NCI-H748 (cell line): Measurements from ENCODE around the gene COX7B2.

ENCODE experiments used
- DNase-seq: peaks from one replicate; lab custom pipeline; 2025; ENCODE audit not compliant: unreplicated experiment; lab: John Stamatoyannopoulos, UW

The COX7B2 gene, protein sequence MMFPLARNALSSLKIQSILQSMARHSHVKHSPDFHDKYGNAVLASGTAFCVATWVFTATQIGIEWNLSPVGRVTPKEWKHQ

GRCh38 chr4:46909078-46909477 lies at the start of gene COX7B2:
Gene COX7B2, minus strand, starts transcription at chr4:46909245. Its CDS starts 174,053 bp downstream, at chr4:46735192.
- DNase-seq = peak; percentile 35

DNA sequence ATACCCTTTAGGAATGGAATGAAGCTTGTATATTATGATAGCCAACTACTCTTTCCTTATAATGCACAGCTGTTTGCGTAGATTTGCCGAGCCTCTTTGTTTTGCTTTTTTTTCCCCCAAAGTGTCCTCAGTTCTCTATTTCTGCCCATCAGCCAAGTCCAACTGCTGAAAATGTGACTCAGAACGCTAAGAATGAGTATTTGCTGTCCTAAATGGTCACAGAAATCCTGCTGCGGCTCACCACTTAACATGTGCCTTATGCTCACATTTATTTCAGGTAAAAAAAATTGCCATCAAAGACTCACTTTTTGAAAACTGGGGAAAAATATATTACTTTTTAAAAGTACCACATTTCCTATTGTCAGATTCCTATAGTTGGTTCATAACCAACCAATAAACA lies 47.4 kb upstream of the COX7B2 start:
- no peak for DNase-seq

- no peak for DNase-seq
Observed at GRCh38 chr4:46955601-46956000, 46.6 kb upstream of the COX7B2 start.

DNA sequence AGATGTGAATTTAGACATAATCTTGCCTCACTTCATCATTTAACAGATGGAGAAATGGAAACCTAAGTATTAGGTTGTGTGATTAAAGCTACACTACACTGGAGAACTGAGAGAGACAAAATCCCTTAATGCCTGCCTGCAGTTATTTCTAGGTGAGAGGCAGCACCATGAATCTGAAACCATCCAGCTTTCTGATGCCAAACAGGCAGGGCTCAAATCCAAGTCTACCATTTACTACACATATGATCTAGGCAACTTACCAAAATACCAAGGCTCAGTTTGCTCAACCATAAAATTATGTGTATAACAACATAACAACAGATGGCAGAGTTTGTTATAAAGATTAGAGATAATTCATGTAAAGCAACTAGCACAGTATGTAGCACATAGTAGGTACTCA lies 45.6 kb upstream of the COX7B2 start:
- no peak for DNase-seq

DNA sequence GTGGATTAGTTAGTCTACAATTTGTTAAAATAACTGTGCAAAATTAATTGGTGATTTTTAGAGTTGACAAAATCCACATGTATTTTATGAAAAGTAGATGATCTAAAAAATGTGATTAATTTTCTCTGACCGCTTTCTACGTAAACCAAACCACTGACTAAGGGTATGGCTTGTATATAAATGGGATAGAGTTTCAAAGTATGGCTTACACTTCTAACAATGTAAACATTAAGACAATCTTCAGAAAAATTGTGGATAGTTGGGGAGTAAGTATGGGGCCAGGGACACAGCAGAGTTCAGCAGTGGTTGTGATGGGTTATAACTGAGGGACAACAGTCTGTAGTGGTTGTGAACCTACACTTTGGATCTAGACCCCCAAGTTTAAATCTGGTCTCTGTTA lies 44.5 kb upstream of the COX7B2 start:
- no peak for DNase-seq

DNA sequence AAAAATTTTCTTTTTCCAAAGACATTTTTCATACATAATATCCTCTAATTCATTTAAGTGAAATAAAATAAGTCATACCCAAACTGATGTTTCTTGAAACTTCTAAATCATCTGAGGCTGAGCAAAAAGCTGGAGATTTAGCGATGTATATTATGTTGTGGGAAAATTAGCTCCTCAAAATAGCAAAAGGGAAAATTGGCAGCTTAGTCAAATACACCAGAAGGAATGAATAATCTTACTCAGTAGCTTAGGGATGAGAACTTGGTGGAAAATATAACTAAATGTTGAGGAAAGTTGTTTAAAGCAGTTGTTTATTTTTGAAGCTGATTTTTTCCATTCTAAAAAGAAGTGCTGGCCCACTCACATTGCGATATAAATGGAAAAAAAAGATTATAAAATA lies 43.4 kb upstream of the COX7B2 start:
- no peak for DNase-seq

DNA sequence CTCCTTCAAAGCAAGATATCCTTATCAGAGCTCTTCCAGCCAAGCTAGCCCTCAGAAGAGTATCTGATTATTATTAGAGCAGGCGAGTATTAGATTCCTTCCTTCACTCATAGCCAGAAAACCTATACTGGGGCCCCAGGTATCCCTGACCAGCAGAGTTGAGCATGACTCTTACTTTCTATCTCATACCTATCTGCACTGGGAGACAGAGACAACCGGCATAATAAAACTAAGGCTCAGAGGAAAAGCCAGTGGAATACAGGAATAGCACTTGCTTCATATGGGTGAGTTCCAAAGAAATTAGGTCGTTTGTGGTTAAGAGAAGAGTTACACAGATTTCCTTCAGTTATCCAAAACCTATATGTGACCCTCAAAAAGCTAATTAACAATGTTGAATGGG lies 41.8 kb upstream of the COX7B2 start:
- DNase-seq = no peak

GRCh38 chr4:46949822-46950221 lies 40.8 kb upstream of the COX7B2 start:
- DNase-seq = no peak

- no peak for DNase-seq
Observed at GRCh38 chr4:46947541-46947940, 38.5 kb upstream of the COX7B2 start.

- no peak for DNase-seq
Observed at GRCh38 chr4:46946919-46947536, 38.0 kb upstream of the COX7B2 start.

DNA sequence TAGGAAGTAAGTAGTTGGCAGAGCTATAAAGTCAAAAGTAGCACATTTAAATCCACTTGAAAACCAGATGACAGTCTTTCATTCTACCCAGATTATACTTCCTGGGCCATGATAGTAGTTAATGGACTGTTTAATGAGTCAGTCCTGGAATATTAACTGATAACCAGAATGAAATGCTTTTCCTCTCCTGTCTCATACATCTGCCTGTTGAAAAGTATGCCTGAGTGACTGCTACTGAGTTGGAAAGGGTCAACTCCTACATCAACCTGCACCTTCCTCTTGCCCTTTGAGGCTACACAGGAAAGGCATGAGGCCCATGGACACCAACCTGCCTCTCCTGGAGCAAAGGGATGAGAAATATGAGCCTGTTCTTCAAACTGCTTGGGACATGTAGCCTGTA lies 36.0 kb upstream of the COX7B2 start:
- no peak for DNase-seq

DNA sequence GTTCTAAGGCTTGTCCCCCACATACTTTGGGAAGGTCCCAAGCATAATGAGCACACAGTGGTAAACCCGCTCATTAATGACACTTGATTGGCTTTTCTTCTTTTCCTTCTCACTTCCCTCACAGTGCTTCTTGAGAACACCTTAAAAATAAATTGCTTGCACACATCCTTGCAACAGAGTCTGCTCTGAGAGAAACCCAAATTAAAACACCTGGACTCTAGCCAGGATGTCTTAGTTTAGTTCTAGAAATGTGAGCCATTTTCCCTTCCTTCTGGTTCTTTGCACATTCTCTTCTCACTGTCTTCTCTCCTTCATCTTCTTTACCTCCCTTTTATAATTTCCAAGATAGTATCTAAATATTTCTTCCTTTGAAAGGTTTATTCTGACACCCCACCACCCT lies 35.3 kb upstream of the COX7B2 start:
- DNase-seq = no peak

DNA sequence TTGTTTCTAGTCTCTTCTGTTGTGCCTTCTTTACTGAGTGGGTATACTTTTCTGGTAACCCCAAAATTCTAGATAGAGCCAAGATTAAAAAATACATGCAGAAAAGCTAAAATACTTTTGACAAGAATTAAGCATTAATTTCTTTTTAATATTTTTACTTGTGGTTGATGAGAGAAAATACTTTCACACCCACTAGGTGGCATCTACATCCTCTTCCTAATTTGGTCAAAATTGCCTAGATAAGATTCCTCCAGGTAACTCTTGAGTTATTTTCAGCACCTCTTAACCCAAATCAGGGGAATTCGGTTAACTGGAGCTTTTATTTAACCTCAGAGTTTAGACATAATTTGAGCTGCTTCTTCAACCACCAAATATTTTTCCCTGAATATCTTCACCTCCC lies 28.4 kb upstream of the COX7B2 start:
- no peak for DNase-seq

DNA sequence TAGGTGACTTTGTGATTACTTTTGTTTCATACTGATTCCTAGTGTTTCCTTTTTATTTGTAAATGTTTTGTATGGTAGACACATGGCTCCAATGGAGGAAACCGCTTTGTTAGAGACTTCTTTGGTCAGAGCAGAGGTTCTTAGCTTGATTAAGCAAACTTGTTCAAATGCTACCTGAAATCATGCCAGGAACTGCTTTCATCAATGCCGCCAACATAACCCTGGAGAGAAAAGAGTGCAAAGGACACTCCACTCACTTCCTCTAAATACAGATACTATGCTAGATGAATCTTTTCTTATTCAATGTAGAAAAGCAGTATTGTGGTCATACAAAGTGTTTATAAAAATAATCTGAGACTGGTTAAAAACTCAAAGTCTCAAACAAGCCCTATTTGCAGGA lies 25.7 kb upstream of the COX7B2 start:
- DNase-seq = no peak

GRCh38 chr4:46933686-46934085 lies 24.6 kb upstream of the COX7B2 start:
- no peak for DNase-seq

GRCh38 chr4:46931981-46932380 lies 22.9 kb upstream of the COX7B2 start:
- DNase-seq = peak; percentile 17

- no peak for DNase-seq
Observed at GRCh38 chr4:46930891-46931290, 21.8 kb upstream of the COX7B2 start.

DNA sequence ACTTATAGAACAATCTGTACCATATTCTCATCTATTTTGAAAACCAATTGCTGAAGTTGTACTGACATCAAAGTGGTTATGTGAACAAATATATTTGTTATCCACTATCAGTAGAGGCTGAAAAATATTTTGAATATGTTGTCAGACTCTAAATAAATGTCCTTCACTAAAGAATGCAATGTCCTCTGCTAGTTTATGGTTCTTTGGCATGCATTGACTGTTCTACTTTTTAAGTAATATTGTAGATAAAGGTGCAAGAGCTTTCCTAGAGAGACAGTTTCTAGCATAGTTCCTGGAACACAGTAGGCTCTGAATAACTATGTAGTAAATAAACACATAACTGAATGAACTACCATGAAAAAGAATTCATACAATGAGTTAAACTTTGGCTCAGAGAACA lies 18.2 kb upstream of the COX7B2 start:
- DNase-seq = no peak

DNA sequence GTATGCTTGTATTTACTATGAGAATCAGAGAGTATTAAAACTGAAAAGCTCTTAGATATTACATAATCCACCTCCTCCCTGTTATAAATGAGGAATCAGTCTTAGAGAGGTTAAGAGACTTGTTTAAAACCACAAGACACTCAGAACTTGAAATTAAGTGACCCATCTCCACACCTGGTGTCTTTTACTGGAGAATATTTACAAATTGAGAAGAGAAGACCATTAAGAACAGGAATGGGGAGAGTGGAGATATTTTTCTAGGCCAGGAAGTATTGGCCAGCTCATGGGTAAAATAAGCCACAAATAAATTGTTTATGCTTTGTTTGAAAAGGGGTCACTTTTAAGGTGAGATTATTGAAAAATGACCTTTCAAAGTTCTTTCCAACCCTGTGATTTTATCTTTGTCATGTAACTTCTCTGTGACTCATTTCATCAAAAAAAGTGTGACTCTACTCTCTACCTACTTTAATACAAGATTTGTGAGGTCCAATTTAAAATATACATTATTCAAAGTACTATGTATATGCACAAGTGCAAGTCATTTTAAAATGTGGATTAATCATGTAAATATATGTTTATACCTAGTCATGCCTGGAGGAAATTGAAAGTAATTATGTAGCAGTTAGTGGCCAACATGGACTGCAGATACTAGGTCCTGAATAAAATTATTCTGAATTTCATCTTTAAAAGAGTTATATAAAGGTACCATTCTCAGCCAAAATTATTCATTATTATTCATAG lies 15.9 kb upstream of the COX7B2 start:
- no peak for DNase-seq

- no peak for DNase-seq
Observed at GRCh38 chr4:46922205-46922604, 13.2 kb upstream of the COX7B2 start.

- no peak for DNase-seq
Observed at GRCh38 chr4:46908148-46908547, 897 bp downstream of the COX7B2 start.

DNA sequence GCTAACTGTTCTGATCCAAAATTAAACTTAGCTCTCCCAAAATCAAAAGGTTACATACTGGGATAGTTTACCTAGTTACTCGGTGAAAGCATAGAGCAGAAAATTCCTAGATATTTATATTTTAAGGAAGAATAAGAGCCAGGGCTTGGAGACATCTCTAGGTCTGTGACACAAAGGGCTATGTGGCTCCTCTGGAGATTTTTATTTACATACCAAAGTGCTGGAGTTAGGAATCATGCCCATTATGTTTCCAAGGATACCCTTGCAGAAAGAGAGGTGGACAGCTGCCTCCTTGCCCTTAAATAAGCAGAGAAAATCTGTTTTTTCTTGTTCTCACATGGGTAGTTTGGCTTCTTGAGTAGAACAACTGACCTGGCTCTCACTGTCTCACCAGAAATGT lies 9.0 kb downstream of the COX7B2 start:
- DNase-seq = peak; percentile 46

- peak; percentile 47 for DNase-seq
Observed at GRCh38 chr4:46894826-46895225, 14.2 kb downstream of the COX7B2 start.
